GM18511 (cell line): ENCODE measurements around the gene NUP85.
"Not testable (repeated sequence)": the region's sequence is repeated elsewhere in the genome, so short reads cannot be mapped to it uniquely, and the experiment has no call there.

Experiments
- ATAC-seq: cut with Tn5 transposase; IDR thresholded peaks from one replicate; pipeline ENCODE4 v1.9.1; 2021; ENCODE audit warnings: mild to moderate bottlenecking, moderate library complexity; ENCODE audit not compliant: unreplicated experiment

NUP85 gene

DNA sequence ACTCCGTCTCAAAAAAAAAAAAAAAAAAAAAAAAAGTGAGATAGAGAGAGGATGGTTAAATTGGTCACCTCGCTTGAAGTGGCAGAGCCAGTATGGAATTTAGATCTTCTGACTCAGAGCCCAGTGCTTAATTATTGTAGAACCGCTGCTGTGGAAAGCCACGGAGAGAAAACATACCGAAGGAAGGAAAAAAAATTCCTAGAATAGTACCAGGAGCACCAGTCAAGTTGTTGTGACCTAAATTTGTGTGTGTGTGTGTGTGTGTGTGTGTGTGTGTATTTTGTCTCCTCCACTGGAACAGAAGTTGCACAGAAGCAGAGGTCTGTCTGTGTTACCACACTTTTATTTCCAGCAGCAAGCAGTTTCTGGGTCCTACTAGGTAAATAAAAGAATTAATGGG lies 10.6 kb upstream of the NUP85 start:
- no peak for ATAC-seq

DNA sequence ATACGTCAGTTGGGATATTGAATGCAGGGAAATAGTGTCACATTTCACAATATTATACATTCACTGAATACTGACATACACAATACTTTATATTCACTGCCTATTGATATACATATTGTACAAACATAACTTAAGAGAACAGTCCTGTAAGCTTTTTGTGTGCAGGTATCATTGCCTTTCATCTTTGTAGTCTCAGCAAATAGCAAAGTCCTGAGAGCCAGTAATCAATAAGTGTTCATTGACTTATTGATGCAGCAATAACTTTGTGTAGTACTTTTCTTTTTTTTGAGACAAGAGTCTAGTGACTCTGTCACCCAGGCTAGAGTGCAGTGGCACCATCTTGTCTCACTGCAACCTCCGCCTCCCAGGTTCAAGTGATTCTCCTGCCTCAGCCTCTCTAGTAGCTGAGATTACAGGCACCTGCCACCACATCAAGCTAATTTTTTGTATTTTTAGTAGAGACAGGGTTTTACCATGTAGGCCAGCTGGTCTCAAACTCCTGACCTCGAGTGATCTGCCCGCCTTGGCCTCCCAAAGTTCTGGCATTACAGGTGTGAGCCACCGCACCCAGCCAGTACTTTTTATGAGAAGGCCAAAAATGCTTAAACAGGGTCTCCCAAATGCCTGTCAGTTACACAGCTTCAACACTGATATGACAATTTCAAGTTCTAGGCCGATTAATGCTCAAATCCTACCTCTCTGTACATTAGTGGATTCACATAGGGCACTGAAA lies 5.4 kb upstream of the NUP85 start:
- ATAC-seq = no peak

DNA sequence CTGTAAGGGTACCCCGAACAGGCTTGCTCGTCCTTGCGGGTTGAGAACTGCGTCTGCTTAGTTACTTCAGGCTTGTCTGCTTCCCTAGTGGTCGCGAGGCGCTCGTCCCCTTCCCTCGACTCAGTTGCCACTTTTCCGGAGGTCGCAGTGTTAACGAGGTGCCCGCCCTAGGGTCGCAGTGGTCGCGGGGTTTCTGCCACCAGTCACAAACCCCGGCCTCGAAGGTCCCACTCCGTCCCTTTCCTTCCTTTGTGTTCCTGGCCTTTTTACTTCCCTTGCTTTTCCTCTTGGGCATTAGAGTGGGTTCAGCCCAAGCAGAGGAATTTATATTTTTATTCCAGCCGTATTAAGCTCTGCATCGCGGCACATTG lies 299 bp downstream of the NUP85 start:
- ATAC-seq = peak; percentile 13

DNA sequence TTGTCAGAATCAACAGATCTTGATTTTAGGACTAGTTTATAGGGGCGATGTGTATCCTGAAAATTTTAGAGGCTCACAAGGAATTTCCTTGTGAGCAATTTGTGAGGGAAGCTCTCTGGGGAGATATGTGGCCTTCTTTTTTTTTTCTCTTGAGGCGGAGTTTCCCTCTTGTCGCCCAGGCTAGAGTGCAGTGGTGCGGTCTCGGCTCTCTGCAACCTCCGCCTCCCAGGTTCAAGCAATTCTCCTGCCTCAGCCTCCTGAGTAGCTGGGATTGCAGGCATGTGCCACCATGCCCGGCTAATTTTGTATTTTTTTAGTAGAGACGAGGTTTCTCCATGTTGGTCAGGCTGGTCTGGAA lies 1.6 kb downstream of the NUP85 start:
- ATAC-seq = not testable (repeated sequence)

- no peak for ATAC-seq
Observed at GRCh38 chr17:75207760-75208159, 2.3 kb downstream of the NUP85 start.

- ATAC-seq = no peak
Observed at GRCh38 chr17:75208161-75208560, 2.7 kb downstream of the NUP85 start.

DNA sequence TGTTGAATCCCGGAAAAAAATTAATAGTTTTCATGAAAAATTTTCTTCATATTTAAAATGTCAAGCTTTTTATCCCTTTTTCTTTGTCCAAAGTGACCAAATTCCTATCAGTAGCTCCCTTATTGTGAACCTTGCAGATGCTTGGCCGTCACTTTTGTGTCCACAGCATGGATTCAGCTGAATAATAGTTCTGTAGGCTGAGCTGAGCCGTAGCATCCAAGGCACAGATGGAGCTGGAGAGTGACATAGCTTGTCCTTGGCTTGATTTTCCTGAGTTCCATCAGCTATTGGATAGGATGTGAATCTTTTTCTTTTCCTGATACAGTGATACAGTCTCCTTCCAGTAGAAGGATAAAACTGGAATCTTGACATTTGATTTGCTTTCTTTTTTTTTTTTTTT lies 3.6 kb downstream of the NUP85 start:
- ATAC-seq = no peak

GRCh38 chr17:75218131-75218530 lies 12.7 kb downstream of the NUP85 start:
- ATAC-seq = no peak

- ATAC-seq = no peak
Observed at GRCh38 chr17:75219815-75220214, 14.3 kb downstream of the NUP85 start.

GRCh38 chr17:75225016-75225415 lies 19.5 kb downstream of the NUP85 start:
- ATAC-seq = no peak

DNA sequence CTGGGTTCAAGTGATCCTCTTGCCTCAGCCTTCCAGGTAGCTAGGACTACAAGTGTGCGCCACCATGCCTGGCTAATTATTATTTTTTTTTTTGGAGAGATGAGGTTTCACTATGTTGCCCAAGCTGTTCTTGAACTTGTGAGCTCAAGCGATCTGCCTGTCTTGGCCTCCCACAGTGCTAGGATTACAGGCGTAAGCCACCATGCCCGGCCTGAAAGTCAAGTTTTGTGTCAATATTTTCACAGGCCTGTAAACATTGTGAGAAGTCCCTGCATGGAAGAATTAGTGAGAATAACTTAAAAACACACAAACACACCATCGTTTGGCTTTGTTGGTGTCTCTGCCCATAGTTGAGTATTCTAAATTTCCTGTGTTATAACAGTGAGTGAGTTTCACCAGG lies 22.2 kb downstream of the NUP85 start:
- no peak for ATAC-seq

GRCh38 chr17:75228305-75228704 lies 22.8 kb downstream of the NUP85 start:
- no peak for ATAC-seq

GRCh38 chr17:75228847-75229246 lies 23.4 kb downstream of the NUP85 start:
- no peak for ATAC-seq

DNA sequence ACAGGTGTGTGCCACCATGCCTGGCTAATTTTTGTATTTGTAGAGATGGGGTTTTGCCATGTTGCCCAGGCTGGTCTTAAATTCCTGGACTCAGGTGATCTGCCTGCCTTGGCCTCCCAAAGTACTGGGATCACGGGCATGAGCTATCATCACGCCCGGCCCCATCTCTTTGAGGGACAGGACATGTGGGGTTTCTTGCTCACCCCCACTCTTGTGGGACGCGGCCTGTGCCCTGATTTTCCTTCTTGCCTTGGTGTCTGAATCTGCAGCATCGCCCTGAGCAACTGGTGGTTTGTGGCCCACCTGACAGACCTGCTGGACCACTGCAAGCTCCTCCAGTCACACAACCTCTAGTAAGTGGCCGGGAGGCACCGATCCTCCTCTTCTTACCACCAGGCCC lies 25.6 kb downstream of the NUP85 start:
- ATAC-seq = no peak

DNA sequence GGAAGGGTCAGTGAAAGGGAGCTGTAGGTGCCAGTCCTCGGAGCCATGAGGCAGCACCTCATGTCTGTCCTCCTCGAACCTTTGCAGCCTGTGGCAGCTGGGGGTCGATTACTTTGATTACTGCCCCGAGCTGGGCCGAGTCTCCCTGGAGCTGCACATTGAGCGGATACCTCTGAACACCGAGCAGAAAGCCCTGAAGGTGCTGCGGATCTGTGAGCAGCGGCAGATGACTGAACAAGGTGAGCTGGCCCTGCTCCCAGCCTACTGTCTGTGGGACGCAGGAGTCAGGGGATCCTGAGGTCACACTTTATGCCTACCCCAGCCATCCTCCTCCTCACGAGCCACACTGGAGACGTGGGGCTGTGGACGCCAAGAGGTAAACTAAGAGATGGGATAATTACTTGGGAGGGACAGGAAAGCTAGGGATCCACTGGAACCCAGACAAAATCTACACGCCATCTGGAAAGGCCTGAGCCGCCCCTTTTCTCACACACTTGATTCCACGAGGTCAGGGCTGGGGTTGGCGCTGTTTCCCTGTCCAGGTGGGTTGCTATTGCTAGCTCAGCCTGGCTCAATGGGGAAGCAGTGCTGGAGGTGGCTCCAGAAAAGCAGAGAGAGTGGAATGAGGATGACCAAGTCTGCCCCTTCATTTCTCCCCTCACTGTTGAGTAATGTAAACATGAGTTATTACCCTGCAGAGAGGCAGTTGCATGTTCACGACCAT lies 26.4 kb downstream of the NUP85 start:
- ATAC-seq = no peak

DNA sequence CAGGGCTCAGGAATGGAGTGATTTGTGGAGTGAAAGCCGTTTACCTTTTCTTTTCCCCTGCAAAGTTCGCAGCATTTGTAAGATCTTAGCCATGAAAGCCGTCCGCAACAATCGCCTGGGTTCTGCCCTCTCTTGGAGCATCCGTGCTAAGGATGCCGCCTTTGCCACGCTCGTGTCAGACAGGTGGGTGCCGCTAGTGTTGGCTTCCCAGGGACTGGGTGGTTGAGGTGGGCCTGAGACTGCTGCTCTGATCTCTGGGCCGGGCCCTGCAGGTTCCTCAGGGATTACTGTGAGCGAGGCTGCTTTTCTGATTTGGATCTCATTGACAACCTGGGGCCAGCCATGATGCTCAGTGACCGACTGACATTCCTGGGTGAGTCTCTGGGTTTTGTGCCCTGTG lies 27.3 kb downstream of the NUP85 start:
- ATAC-seq = no peak

GRCh38 chr17:75237100-75238014 lies 31.9 kb downstream of the NUP85 start:
- no peak for ATAC-seq

GRCh38 chr17:75238020-75238580 lies 32.6 kb downstream of the NUP85 start:
- ATAC-seq = no peak

GRCh38 chr17:75238684-75239191 lies 33.3 kb downstream of the NUP85 start:
- ATAC-seq = no peak

DNA sequence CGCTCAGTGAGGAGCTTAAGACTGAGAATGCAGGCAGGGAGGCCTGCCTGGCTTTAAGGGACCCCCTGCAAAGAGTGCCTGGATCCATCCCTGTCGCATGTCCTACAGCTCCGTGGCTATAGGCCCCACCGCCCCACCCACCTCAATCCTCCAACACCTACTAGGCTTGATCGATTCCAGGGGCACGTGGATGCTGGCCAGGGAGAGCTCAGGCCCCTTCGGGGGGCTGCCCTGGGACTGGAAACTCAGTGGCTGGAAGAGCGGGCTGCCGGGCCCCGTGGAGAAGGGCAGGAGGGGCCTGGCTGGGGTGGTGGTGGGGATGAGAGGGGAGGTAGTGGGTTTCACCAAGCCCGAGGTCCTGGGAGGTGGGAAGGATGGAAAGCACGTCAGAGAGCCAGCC lies 33.7 kb downstream of the NUP85 start:
- no peak for ATAC-seq

DNA sequence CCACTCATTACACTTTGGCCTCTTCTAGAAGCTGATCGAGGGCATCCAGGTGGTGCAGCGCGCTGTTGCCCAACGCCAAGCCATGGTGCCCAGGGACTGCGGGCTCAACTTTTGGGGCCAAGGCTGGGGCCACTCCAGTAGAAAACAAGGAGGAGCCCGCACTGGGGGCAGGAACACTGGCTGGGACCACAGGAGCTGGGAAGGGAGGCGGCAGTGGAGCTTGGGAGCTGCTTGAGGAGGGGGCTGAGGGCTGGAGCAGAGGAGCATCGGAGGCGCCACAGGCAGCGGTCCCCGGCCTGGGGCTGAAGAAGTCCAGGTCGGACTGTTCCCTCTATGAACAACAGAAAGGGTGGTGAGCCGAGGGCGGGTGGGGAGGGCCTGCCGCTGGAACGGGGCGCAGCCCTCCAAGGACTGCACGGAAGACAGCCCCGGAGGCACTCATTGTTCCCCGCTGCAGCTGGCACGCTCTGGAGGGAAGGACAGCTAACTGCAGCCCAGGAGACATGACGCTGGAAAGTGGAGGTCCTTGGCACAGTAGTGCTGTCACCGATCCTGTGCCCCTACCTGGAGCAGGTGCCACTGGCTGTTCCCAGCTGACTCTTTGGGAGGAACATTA lies 34.4 kb downstream of the NUP85 start:
- no peak for ATAC-seq
